GM23338 (cell line): ENCODE data around the gene TCERG1L. TPM values are rescaled to one million over a fixed set of nuclear protein-coding genes. Genes with fewer than 3 reads are reported as not detected.

Experiments used
- CREB1 ChIP-seq: fragments of 250-450 bp; sonication (Bioruptor Pico); IDR thresholded peaks from 2 replicates; pipeline ENCODE4 v1.5.0; 2020; ENCODE audit warnings: low read depth, mild to moderate bottlenecking, moderate library complexity
- EZH2 ChIP-seq: fragments of 200-600 bp; sonication (generic); IDR thresholded peaks from one replicate; pipeline ENCODE4 v1.8.0; 2017; ENCODE audit warnings: antibody characterized with exemption, mild to moderate bottlenecking, low read depth; ENCODE audit not compliant: unreplicated experiment
- JUNB ChIP-seq: IDR thresholded peaks from one replicate; pipeline ENCODE4 v1.6.1; 2016; ENCODE audit warnings: antibody characterized with exemption; ENCODE audit not compliant: unreplicated experiment
- NANOG ChIP-seq: IDR thresholded peaks from 2 replicates; pipeline ENCODE4 v1.6.1; 2016; ENCODE audit warnings: antibody characterized with exemption, borderline replicate concordance
- POLR2AphosphoS5 ChIP-seq: IDR thresholded peaks from 2 replicates; pipeline ENCODE4 v1.6.1; 2016; ENCODE audit warnings: antibody characterized with exemption, low read depth
- STAT1 ChIP-seq: IDR thresholded peaks from one replicate; pipeline ENCODE4 v1.6.1; 2016; ENCODE audit warnings: antibody characterized with exemption; ENCODE audit not compliant: unreplicated experiment
- polyA plus RNA-seq: library from polyadenylated mRNA; unstranded; fragments of >200 nt; fragmentation: Nextera tagmentation; extraction: Ambion mirVana; gene quantifications from 2 replicates; pipeline ENCODE4 v1.2.1, GENCODE V29; 2016
- total RNA-seq: library from RNA; depleted of rRNA; stranded (reverse); fragments of >200 nt; shearing (Covaris generic); gene quantifications from 2 replicates; pipeline ENCODE4 v1.2.3, GENCODE V29; 2014
- TF ChIP-seq, protein P1 (sequence below): fragments of 250-450 bp; sonication (Bioruptor Pico); IDR thresholded peaks from 2 replicates; pipeline ENCODE4 v1.5.0; 2020; ENCODE audit warnings: mild to moderate bottlenecking, moderate library complexity
- TF ChIP-seq, protein P2 (sequence below): IDR thresholded peaks from one replicate; pipeline ENCODE4 v1.6.1; 2018; ENCODE audit warnings: antibody characterized with exemption; ENCODE audit not compliant: unreplicated experiment
- TF ChIP-seq, protein P3 (sequence below): IDR thresholded peaks from 2 replicates; pipeline ENCODE4 v1.6.1; 2016; ENCODE audit warnings: antibody characterized with exemption

The TCERG1L gene
- total and polyA plus RNA-seq, 2 experiments from 2014 or later: 3.9 to 5.5 TPM

DNA sequence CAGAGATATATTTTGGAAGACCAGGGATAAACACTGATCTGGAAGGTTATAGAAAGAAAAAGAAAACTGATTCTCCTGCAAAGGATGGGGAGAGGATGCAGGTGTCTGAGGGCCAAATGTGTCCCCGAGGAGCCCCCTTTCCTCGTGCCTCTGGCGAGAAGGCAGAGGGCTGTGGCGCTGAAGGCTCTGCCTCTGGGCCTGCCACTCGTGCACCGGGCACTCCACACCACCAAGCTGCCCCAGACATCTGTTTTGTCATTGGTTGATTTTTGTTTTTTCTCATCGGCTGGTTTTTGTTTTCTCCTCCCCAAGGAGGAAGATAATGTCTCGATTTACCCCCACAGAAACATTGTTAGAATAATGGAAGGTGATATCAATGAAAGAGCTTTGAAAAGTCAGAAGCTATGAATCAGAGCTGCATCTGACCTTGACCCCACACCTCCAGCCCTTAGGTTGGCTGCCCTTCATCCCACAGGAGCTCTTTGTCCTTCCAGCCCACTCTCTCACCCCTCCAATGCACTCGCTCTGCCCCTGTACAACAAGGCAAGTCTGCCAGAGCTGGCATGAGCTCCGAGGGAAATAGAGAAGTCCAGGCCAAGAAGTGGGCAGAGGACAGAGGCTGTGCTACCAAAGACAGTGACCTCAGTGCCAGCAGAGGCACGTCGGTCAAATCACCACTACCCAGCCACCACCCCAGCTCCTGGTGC, 124.8 kb downstream of the TCERG1L start (continued):
- TF ChIP-seq, protein P1, sequence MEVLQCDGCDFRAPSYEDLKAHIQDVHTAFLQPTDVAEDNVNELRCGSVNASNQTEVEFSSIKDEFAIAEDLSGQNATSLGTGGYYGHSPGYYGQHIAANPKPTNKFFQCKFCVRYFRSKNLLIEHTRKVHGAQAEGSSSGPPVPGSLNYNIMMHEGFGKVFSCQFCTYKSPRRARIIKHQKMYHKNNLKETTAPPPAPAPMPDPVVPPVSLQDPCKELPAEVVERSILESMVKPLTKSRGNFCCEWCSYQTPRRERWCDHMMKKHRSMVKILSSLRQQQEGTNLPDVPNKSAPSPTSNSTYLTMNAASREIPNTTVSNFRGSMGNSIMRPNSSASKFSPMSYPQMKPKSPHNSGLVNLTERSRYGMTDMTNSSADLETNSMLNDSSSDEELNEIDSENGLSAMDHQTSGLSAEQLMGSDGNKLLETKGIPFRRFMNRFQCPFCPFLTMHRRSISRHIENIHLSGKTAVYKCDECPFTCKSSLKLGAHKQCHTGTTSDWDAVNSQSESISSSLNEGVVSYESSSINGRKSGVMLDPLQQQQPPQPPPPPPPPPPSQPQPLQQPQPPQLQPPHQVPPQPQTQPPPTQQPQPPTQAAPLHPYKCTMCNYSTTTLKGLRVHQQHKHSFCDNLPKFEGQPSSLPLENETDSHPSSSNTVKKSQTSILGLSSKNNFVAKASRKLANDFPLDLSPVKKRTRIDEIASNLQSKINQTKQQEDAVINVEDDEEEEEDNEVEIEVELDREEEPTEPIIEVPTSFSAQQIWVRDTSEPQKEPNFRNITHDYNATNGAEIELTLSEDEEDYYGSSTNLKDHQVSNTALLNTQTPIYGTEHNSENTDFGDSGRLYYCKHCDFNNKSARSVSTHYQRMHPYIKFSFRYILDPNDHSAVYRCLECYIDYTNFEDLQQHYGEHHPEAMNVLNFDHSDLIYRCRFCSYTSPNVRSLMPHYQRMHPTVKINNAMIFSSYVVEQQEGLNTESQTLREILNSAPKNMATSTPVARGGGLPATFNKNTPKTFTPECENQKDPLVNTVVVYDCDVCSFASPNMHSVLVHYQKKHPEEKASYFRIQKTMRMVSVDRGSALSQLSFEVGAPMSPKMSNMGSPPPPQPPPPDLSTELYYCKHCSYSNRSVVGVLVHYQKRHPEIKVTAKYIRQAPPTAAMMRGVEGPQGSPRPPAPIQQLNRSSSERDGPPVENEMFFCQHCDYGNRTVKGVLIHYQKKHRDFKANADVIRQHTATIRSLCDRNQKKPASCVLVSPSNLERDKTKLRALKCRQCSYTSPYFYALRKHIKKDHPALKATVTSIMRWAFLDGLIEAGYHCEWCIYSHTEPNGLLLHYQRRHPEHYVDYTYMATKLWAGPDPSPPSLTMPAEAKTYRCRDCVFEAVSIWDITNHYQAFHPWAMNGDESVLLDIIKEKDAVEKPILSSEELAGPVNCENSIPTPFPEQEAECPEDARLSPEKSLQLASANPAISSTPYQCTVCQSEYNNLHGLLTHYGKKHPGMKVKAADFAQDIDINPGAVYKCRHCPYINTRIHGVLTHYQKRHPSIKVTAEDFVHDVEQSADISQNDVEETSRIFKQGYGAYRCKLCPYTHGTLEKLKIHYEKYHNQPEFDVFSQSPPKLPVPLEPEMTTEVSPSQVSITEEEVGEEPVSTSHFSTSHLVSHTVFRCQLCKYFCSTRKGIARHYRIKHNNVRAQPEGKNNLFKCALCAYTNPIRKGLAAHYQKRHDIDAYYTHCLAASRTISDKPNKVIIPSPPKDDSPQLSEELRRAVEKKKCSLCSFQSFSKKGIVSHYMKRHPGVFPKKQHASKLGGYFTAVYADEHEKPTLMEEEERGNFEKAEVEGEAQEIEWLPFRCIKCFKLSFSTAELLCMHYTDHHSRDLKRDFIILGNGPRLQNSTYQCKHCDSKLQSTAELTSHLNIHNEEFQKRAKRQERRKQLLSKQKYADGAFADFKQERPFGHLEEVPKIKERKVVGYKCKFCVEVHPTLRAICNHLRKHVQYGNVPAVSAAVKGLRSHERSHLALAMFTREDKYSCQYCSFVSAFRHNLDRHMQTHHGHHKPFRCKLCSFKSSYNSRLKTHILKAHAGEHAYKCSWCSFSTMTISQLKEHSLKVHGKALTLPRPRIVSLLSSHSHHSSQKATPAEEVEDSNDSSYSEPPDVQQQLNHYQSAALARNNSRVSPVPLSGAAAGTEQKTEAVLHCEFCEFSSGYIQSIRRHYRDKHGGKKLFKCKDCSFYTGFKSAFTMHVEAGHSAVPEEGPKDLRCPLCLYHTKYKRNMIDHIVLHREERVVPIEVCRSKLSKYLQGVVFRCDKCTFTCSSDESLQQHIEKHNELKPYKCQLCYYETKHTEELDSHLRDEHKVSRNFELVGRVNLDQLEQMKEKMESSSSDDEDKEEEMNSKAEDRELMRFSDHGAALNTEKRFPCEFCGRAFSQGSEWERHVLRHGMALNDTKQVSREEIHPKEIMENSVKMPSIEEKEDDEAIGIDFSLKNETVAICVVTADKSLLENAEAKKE (CRISPR knock-in tag): no peak
- TF ChIP-seq POLR2AphosphoS5: no peak
- TF ChIP-seq STAT1: no peak
- TF ChIP-seq, protein P2, sequence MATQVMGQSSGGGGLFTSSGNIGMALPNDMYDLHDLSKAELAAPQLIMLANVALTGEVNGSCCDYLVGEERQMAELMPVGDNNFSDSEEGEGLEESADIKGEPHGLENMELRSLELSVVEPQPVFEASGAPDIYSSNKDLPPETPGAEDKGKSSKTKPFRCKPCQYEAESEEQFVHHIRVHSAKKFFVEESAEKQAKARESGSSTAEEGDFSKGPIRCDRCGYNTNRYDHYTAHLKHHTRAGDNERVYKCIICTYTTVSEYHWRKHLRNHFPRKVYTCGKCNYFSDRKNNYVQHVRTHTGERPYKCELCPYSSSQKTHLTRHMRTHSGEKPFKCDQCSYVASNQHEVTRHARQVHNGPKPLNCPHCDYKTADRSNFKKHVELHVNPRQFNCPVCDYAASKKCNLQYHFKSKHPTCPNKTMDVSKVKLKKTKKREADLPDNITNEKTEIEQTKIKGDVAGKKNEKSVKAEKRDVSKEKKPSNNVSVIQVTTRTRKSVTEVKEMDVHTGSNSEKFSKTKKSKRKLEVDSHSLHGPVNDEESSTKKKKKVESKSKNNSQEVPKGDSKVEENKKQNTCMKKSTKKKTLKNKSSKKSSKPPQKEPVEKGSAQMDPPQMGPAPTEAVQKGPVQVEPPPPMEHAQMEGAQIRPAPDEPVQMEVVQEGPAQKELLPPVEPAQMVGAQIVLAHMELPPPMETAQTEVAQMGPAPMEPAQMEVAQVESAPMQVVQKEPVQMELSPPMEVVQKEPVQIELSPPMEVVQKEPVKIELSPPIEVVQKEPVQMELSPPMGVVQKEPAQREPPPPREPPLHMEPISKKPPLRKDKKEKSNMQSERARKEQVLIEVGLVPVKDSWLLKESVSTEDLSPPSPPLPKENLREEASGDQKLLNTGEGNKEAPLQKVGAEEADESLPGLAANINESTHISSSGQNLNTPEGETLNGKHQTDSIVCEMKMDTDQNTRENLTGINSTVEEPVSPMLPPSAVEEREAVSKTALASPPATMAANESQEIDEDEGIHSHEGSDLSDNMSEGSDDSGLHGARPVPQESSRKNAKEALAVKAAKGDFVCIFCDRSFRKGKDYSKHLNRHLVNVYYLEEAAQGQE: no peak
- TF ChIP-seq, protein P3, sequence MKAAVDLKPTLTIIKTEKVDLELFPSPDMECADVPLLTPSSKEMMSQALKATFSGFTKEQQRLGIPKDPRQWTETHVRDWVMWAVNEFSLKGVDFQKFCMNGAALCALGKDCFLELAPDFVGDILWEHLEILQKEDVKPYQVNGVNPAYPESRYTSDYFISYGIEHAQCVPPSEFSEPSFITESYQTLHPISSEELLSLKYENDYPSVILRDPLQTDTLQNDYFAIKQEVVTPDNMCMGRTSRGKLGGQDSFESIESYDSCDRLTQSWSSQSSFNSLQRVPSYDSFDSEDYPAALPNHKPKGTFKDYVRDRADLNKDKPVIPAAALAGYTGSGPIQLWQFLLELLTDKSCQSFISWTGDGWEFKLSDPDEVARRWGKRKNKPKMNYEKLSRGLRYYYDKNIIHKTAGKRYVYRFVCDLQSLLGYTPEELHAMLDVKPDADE: no peak
- no peak for TF ChIP-seq JUNB
- TF ChIP-seq EZH2: no peak
- no peak for TF ChIP-seq CREB1
- TF ChIP-seq NANOG: no peak
